Myocyte (in vitro differentiated cells): ENCODE measurements around the gene SLCO1A2. TPM values are rescaled to one million over a fixed set of nuclear protein-coding genes. Genes with fewer than 3 reads are reported as not detected.
"Not testable (repeated sequence)": the region's sequence is repeated elsewhere in the genome, so short reads cannot be mapped to it uniquely, and the experiment has no call there.

Experiments
- DNase-seq: peaks from one replicate; pipeline ENCODE4 v3.0.0-alpha.2; 2012; ENCODE audit warnings: low read depth
- polyA plus RNA-seq: library from polyadenylated mRNA; unstranded; fragments of >200 nt; gene quantifications from one replicate; pipeline ENCODE4 v1.2.1, GENCODE V29; 2012; ENCODE audit warnings: missing spikeins
- total RNA-seq: library from RNA; depleted of rRNA; stranded (reverse); fragments of >200 nt; gene quantifications from 2 replicates; pipeline ENCODE4 v1.2.3, GENCODE V29; 2014

Gene SLCO1A2
- total RNA-seq: 0.05 TPM in 1 of 2 replicates, not detected in the other
- not detected for polyA plus RNA-seq

- no peak for DNase-seq
These were observed at the start of gene SLCO1A2 for GRCh38 chr12:21334771-21335325. SLCO1A2 (minus strand) TSS chr12:21334917; CDS start chr12:21334647, 270 bp downstream.

- DNase-seq: no peak
These were observed 49.5 kb upstream of the SLCO1A2 start for GRCh38 chr12:21384261-21384660.

- not testable (repeated sequence) for DNase-seq
These were observed 46.6 kb upstream of the SLCO1A2 start for GRCh38 chr12:21381320-21381719.

GRCh38 chr12:21379218-21379617 lies 44.5 kb upstream of the SLCO1A2 start:
- DNase-seq: no peak

- DNase-seq: no peak
These were observed 37.9 kb upstream of the SLCO1A2 start, which contains the start of gene IAPP for GRCh38 chr12:21372602-21373001. IAPP (plus strand) TSS chr12:21372902; CDS start chr12:21373352, 450 bp downstream.

GRCh38 chr12:21370845-21371449 lies 36.2 kb upstream of the SLCO1A2 start:
- DNase-seq: no peak

GRCh38 chr12:21369141-21369980 lies 34.6 kb upstream of the SLCO1A2 start:
- peak; percentile 2 for DNase-seq

- not testable (repeated sequence) for DNase-seq
These were observed 25.9 kb upstream of the SLCO1A2 start for GRCh38 chr12:21360632-21361031.

GRCh38 chr12:21354641-21355040 lies 19.9 kb upstream of the SLCO1A2 start:
- DNase-seq: no peak

- no peak for DNase-seq
These were observed 19.2 kb upstream of the SLCO1A2 start for GRCh38 chr12:21353948-21354347.

GRCh38 chr12:21353487-21353886 lies 18.8 kb upstream of the SLCO1A2 start:
- no peak for DNase-seq

- no peak for DNase-seq
These were observed 16.3 kb upstream of the SLCO1A2 start for GRCh38 chr12:21350975-21351374.

GRCh38 chr12:21346542-21347205 lies 12.0 kb upstream of the SLCO1A2 start:
- DNase-seq: no peak

GRCh38 chr12:21343636-21344035 lies 8.9 kb upstream of the SLCO1A2 start:
- DNase-seq: no peak

GRCh38 chr12:21341769-21342168 lies 7.1 kb upstream of the SLCO1A2 start:
- no peak for DNase-seq

GRCh38 chr12:21340403-21340802 lies 5.7 kb upstream of the SLCO1A2 start:
- no peak for DNase-seq

GRCh38 chr12:21339921-21340320 lies 5.2 kb upstream of the SLCO1A2 start:
- DNase-seq: no peak

GRCh38 chr12:21337959-21338744 lies 3.4 kb upstream of the SLCO1A2 start:
- no peak for DNase-seq

- DNase-seq: no peak
These were observed 2.7 kb upstream of the SLCO1A2 start for GRCh38 chr12:21337453-21337852.

- DNase-seq: no peak
These were observed 1.9 kb upstream of the SLCO1A2 start for GRCh38 chr12:21336656-21337055.
